Glutamatergic neuron (in vitro differentiated cells): Measurements from ENCODE around the gene GFOD1. TPM values are rescaled to one million over a fixed set of nuclear protein-coding genes. Genes with fewer than 3 reads are reported as not detected.

Source experiments
- DNase-seq: peaks from one replicate; pipeline ENCODE4 v3.0.0; 2022
- H3K27ac Mint-ChIP-seq: one replicate; pipeline ENCODE4 v1.8.0; 2020; ENCODE audit warnings: mild to moderate bottlenecking, mixed read lengths, inconsistent platforms; ENCODE audit not compliant: unreplicated experiment
- H3K27me3 Mint-ChIP-seq: one replicate; pipeline ENCODE4 v1.8.0; 2020; ENCODE audit warnings: mild to moderate bottlenecking, moderate library complexity, mixed read lengths, inconsistent platforms; ENCODE audit not compliant: unreplicated experiment
- H3K36me3 Mint-ChIP-seq: one replicate; pipeline ENCODE4 v1.8.0; 2020; ENCODE audit warnings: mild to moderate bottlenecking, mixed read lengths, inconsistent platforms; ENCODE audit not compliant: unreplicated experiment
- H3K4me1 Mint-ChIP-seq: one replicate; pipeline ENCODE4 v1.8.0; 2020; ENCODE audit warnings: mild to moderate bottlenecking, low read depth, mixed read lengths, inconsistent platforms; ENCODE audit not compliant: unreplicated experiment
- H3K4me3 Mint-ChIP-seq: one replicate; pipeline ENCODE4 v1.8.0; 2020; ENCODE audit warnings: mild to moderate bottlenecking, mixed read lengths, inconsistent platforms; ENCODE audit not compliant: unreplicated experiment
- H3K9me3 Mint-ChIP-seq: one replicate; pipeline ENCODE4 v1.8.0; 2020; ENCODE audit warnings: mild to moderate bottlenecking, moderate library complexity, mixed read lengths, inconsistent platforms; ENCODE audit not compliant: unreplicated experiment
- total RNA-seq: library from RNA; stranded (reverse); fragmentation: NEBNext Ultra II Directional; extraction: Animal tissue kit (Norgen Biotek cat#: 25700); gene quantifications from one replicate; pipeline ENCODE4 v1.2.1, GENCODE V29; 2021; ENCODE audit not compliant: unreplicated experiment
- TF ChIP-seq, protein P1 (sequence below): fragments of 200-600 bp; sonication (generic); IDR thresholded peaks from one replicate; pipeline ENCODE4 v1.5.0; 2021; ENCODE audit not compliant: partially characterized antibody, unreplicated experiment

The GFOD1 gene
- total RNA-seq, 1 donor from 2014 or later, result 4.1 TPM

- Mint-ChIP-seq H3K27ac (no peak overlapping the region), H3K36me3 (no peaks in the 10 kb centered on the region), H3K9me3 (peaks cover 4% of the 10 kb centered on the region), H3K27me3 (no peaks in the 10 kb centered on the region), H3K4me1 (peaks cover 3% of the 10 kb centered on the region), H3K4me3 (no peak overlapping the region)
- TF ChIP-seq, protein P1, sequence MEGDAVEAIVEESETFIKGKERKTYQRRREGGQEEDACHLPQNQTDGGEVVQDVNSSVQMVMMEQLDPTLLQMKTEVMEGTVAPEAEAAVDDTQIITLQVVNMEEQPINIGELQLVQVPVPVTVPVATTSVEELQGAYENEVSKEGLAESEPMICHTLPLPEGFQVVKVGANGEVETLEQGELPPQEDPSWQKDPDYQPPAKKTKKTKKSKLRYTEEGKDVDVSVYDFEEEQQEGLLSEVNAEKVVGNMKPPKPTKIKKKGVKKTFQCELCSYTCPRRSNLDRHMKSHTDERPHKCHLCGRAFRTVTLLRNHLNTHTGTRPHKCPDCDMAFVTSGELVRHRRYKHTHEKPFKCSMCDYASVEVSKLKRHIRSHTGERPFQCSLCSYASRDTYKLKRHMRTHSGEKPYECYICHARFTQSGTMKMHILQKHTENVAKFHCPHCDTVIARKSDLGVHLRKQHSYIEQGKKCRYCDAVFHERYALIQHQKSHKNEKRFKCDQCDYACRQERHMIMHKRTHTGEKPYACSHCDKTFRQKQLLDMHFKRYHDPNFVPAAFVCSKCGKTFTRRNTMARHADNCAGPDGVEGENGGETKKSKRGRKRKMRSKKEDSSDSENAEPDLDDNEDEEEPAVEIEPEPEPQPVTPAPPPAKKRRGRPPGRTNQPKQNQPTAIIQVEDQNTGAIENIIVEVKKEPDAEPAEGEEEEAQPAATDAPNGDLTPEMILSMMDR, result no peak
- DNase-seq, result no peak
Measured at GRCh38 chr6:13531956-13532355, 44.6 kb upstream of the GFOD1 start.

DNA sequence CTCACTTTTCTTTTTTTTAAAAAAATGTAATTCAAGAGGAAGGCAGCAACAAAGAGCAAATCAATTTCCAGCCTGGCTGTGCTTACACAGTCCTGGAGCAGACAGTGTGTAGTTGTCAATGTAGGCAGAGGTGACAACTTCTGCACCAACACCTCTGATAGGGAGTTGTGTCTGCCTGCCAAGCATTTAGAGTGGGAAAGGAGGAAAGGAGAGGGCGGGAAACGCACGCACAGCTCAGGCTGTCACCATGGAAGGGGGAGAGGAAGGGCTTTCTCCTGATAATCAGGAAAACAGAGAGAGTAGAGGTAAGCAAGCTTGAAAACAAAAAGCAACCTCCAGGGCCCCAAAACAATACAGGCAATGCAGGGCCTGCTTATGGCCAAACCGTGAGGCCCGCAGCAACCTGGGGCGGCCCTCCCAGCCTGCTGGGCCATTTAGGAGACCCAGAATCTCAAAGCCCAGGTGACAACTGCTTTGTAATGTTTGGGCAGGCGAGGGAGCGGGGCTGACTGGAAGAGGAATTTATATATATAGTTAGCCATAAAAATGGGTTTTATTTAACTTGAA lies 41.5 kb upstream of the GFOD1 start:
- peaks cover 11% of the 10 kb centered on the region for H3K4me1 Mint-ChIP-seq
- no peak overlapping the region for H3K27ac Mint-ChIP-seq
- TF ChIP-seq, protein P1, result no peak
- no peak overlapping the region for H3K4me3 Mint-ChIP-seq
- DNase-seq, result no peak
- H3K27me3 Mint-ChIP-seq, result no peaks in the 10 kb centered on the region
- peaks cover 4% of the 10 kb centered on the region for H3K9me3 Mint-ChIP-seq
- no peaks in the 10 kb centered on the region for H3K36me3 Mint-ChIP-seq

DNA sequence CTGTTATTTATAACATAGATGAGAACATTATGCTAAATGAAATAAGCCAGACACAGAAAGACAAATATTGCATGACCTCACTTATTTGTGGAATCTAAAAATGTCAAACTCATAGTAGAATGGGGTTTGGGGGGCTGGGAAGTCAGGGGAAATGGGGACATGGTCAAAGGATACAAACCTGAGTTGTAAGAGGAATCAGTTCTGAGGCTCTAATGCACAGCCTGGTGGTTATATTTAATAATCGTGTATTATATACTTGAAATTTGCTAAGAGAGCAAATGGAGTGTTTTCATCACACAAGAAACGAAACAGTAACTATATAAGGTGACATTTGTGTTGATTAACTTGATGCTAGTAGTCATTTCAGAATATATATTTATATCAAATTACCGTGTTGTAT lies 40.8 kb upstream of the GFOD1 start:
- H3K9me3 Mint-ChIP-seq, result peaks cover 4% of the 10 kb centered on the region
- no peaks in the 10 kb centered on the region for H3K27me3 Mint-ChIP-seq
- DNase-seq, result no peak
- H3K4me1 Mint-ChIP-seq, result peaks cover 15% of the 10 kb centered on the region
- TF ChIP-seq, protein P1, result no peak
- H3K4me3 Mint-ChIP-seq, result no peak overlapping the region
- no peaks in the 10 kb centered on the region for H3K36me3 Mint-ChIP-seq
- H3K27ac Mint-ChIP-seq, result no peak overlapping the region

- DNase-seq, result no peak
- H3K36me3 Mint-ChIP-seq, result no peaks in the 10 kb centered on the region
- peaks cover 15% of the 10 kb centered on the region for H3K4me1 Mint-ChIP-seq
- no peak overlapping the region for H3K27ac Mint-ChIP-seq
- no peaks in the 10 kb centered on the region for H3K27me3 Mint-ChIP-seq
- TF ChIP-seq, protein P1, result no peak
- peaks cover 4% of the 10 kb centered on the region for H3K9me3 Mint-ChIP-seq
- H3K4me3 Mint-ChIP-seq, result no peak overlapping the region
Measured at GRCh38 chr6:13527671-13528056, 40.3 kb upstream of the GFOD1 start.

- TF ChIP-seq, protein P1, result no peak
- no peaks in the 10 kb centered on the region for H3K27me3 Mint-ChIP-seq
- no peak overlapping the region for H3K4me3 Mint-ChIP-seq
- no peaks in the 10 kb centered on the region for H3K36me3 Mint-ChIP-seq
- H3K27ac Mint-ChIP-seq, result no peak overlapping the region
- H3K9me3 Mint-ChIP-seq, result peaks cover 3% of the 10 kb centered on the region
- DNase-seq, result no peak
- H3K4me1 Mint-ChIP-seq, result peaks cover 15% of the 10 kb centered on the region
Measured at GRCh38 chr6:13526727-13527670, 39.6 kb upstream of the GFOD1 start.
